T-helper 2 cell treated with Interferon-gamma antibody and Interleukin-4, amounts not matched to agents 5 μg/mL and 100 μg/mL, for 36 hours (primary cell): ENCODE measurements around the gene HMCES.
"Not testable (repeated sequence)": the region's sequence is repeated elsewhere in the genome, so short reads cannot be mapped to it uniquely, and the experiment has no call there.

Source experiments
- DNase-seq: peaks from one replicate; pipeline ENCODE4 v3.0.0; 2021; ENCODE audit warnings: low spot score
- H3K27ac Mint-ChIP-seq: one replicate; pipeline ENCODE4 v1.8.0; 2021; ENCODE audit warnings: mild to moderate bottlenecking, mixed read lengths
- H3K27me3 Mint-ChIP-seq: one replicate; pipeline ENCODE4 v1.8.0; 2021; ENCODE audit warnings: low read depth, mixed read lengths
- H3K36me3 Mint-ChIP-seq: one replicate; pipeline ENCODE4 v1.8.0; 2021; ENCODE audit warnings: low read depth, mixed read lengths
- H3K4me1 Mint-ChIP-seq: one replicate; pipeline ENCODE4 v1.8.0; 2021; ENCODE audit warnings: low read depth, mixed read lengths
- H3K4me3 Mint-ChIP-seq: one replicate; pipeline ENCODE4 v1.8.0; 2022; ENCODE audit warnings: mild to moderate bottlenecking, moderate library complexity, mixed read lengths
- H3K9me3 Mint-ChIP-seq: one replicate; pipeline ENCODE4 v1.8.0; 2021; ENCODE audit warnings: mixed read lengths

Gene HMCES

GRCh38 chr3:129246636-129247035, 32.0 kb upstream of the HMCES start:
- Mint-ChIP-seq H3K4me3 (peak overlapping the region; percentile 31), H3K4me1 (peaks cover 30% of the 10 kb centered on the region), H3K36me3 (peaks cover 18% of the 10 kb centered on the region), H3K27me3 (no peaks in the 10 kb centered on the region), H3K27ac (no peak overlapping the region), H3K9me3 (peaks cover 3% of the 10 kb centered on the region)
- no peak for DNase-seq

DNA sequence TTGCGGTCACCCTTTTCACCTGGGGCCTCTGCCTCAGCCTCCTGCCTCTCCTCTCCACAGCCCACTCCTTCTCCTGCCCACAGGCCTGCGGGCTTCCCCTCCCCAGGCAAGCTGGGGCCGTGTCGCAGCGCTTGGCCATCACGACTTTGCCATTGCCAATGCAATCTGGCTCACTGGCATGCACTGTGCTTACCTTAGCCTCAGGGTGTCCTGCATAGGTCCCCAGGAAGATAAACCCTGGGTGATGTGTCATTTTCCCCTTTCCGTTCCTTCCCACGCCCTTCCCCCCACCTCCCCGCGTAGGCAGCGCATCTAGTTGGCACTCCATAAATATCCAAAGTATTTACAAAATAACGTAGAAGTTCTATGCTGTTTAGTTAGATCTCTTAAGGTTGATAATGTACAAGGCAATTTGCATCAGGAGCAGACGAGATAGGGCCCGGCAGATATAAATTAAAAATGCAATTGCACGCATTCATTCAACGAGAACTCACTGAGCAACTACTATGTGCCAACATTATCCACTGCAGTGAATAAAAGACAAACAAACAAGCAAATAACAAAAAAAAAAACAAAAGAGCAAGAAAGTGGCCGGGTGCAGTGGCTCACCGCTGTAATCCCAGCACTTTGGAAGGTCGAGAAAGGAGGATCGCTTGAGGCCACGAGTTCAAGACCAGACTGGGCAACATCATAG, 30.2 kb upstream of the HMCES start:
- Mint-ChIP-seq H3K4me3 (peak overlapping the region; percentile 99), H3K9me3 (no peaks in the 10 kb centered on the region), H3K27ac (peak overlapping the region; percentile 98), H3K36me3 (peaks cover 31% of the 10 kb centered on the region), H3K27me3 (no peaks in the 10 kb centered on the region), H3K4me1 (peaks cover 36% of the 10 kb centered on the region)
- no peak for DNase-seq

GRCh38 chr3:129249284-129250065, 29.2 kb upstream of the HMCES start, which contains the start of gene COPG1:
Gene COPG1, plus strand, starts transcription at chr3:129249606. Its CDS starts 104 bp downstream, at chr3:129249710.
- Mint-ChIP-seq H3K4me3 (peak within 1 kb of the TSS; percentile 99), H3K27ac (peak within 1 kb of the TSS; percentile 98), H3K4me1 (peaks cover 36% of the 10 kb centered on the region), H3K36me3 (peaks cover 37% of the 10 kb centered on the region), H3K9me3 (no peaks in the 10 kb centered on the region), H3K27me3 (no peaks in the 10 kb centered on the region)
- DNase-seq = peak; percentile 93

DNA sequence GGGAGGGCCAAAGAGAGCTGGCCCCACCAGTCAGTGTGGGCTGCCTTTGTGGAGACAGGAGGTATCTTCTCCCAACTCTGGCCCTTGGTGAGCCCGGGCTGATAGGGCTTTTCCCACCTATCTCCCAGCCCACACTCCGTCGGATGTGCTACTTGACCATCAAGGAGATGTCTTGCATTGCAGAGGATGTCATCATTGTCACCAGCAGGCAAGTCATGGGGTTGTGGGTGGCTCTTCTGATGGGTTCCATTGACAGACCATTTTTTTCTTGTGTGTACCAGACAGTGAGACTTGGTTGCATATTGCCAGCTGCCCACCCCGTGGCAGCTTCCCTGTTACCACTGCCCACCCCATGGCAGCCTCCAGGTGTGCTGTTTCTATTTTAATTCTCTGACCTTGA, 25.9 kb upstream of the HMCES start:
- H3K27me3 Mint-ChIP-seq = no peaks in the 10 kb centered on the region
- no peak for DNase-seq
- H3K4me3 Mint-ChIP-seq = no peak overlapping the region
- H3K4me1 Mint-ChIP-seq = peaks cover 21% of the 10 kb centered on the region
- H3K9me3 Mint-ChIP-seq = no peaks in the 10 kb centered on the region
- no peak overlapping the region for H3K27ac Mint-ChIP-seq
- peaks cover 63% of the 10 kb centered on the region for H3K36me3 Mint-ChIP-seq

DNA sequence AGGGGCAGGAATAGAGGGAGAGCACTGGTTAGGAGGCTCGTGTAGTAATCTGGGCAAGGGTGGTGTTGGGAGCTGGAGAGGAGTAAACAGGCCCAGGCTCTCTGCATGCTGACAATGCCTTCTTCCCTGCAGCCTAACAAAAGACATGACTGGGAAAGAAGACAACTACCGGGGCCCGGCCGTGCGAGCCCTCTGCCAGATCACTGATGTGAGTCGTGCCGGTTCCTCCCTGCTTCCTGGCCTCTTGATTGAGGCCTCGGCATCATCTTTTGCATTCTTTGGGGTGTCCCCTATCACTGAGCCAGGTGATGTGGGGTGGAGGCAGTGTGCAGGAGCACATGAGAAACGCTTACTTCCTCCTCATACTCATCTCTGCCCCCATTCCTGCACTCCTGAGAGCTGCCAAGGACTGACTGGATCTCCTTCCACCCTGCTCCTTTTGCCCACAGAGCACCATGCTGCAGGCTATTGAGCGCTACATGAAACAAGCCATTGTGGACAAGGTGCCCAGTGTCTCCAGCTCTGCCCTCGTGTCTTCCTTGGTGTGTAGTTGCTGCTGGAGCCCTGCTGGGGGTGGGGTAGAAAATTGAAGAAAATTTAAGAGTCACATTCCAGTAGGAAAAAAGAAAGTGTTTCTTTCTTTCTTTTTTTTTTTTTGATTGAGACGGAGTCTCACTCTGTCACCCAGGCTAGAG, 24.0 kb upstream of the HMCES start:
- DNase-seq = no peak
- peaks cover 12% of the 10 kb centered on the region for H3K4me1 Mint-ChIP-seq
- no peak overlapping the region for H3K27ac Mint-ChIP-seq
- H3K4me3 Mint-ChIP-seq = no peak overlapping the region
- peaks cover 71% of the 10 kb centered on the region for H3K36me3 Mint-ChIP-seq
- H3K27me3 Mint-ChIP-seq = no peaks in the 10 kb centered on the region
- no peaks in the 10 kb centered on the region for H3K9me3 Mint-ChIP-seq

DNA sequence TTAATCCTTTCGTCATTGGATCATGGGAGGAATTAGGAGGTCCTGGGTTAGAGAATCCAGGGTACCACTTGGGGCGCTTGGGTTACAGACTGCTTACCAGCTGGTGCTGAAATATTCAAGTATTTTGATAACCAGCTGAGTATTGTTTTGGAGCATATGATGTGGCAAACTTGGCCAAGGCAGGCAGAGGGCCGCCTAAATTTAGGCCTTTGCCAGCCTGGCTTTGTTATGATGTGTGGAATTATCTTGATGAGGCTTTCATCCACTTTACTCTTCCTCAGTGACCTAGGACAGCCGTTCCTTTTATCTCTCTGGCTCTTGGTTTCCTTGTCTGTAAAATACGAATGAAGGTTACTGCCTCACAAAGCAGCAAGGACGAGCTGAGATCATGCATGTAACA, 22.4 kb upstream of the HMCES start:
- Mint-ChIP-seq H3K27me3 (no peaks in the 10 kb centered on the region), H3K9me3 (no peaks in the 10 kb centered on the region), H3K4me1 (peaks cover 5% of the 10 kb centered on the region), H3K27ac (no peak overlapping the region), H3K36me3 (peaks cover 78% of the 10 kb centered on the region), H3K4me3 (no peak overlapping the region)
- DNase-seq = no peak

GRCh38 chr3:129257609-129258008, 21.1 kb upstream of the HMCES start:
- peaks cover 74% of the 10 kb centered on the region for H3K36me3 Mint-ChIP-seq
- H3K9me3 Mint-ChIP-seq = no peaks in the 10 kb centered on the region
- peaks cover 4% of the 10 kb centered on the region for H3K4me1 Mint-ChIP-seq
- no peak for DNase-seq
- no peak overlapping the region for H3K4me3 Mint-ChIP-seq
- H3K27me3 Mint-ChIP-seq = no peaks in the 10 kb centered on the region
- H3K27ac Mint-ChIP-seq = no peak overlapping the region

- Mint-ChIP-seq H3K4me1 (no peaks in the 10 kb centered on the region), H3K36me3 (peaks cover 74% of the 10 kb centered on the region), H3K27ac (no peak overlapping the region), H3K27me3 (no peaks in the 10 kb centered on the region), H3K9me3 (no peaks in the 10 kb centered on the region), H3K4me3 (no peak overlapping the region)
- DNase-seq = no peak
These were observed 18.8 kb upstream of the HMCES start for GRCh38 chr3:129259612-129260477.

GRCh38 chr3:129260606-129261005, 18.1 kb upstream of the HMCES start:
- Mint-ChIP-seq H3K4me1 (no peaks in the 10 kb centered on the region), H3K27ac (no peak overlapping the region), H3K27me3 (no peaks in the 10 kb centered on the region), H3K9me3 (no peaks in the 10 kb centered on the region), H3K36me3 (peaks cover 69% of the 10 kb centered on the region), H3K4me3 (no peak overlapping the region)
- DNase-seq = no peak

DNA sequence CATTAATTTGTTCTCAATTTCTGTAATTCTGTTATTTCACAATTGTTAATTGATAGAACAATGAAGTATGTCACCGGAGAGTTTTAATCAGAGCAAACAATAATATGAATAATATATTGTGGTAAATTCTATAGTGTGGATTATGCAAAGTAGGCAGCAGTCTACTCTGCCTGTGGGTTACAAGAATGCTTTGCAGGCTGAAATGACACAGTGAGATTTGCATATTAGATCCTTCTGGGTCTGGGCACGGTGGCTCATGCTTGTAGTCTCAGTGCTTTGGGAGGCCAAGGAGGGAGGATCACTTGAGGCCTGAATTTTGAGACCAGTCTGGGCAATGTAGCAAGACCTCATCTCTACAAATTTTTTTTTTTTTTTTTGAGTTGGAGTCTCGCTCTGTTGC, 16.8 kb upstream of the HMCES start:
- peaks cover 70% of the 10 kb centered on the region for H3K36me3 Mint-ChIP-seq
- no peaks in the 10 kb centered on the region for H3K4me1 Mint-ChIP-seq
- H3K27ac Mint-ChIP-seq = no peak overlapping the region
- no peak for DNase-seq
- H3K4me3 Mint-ChIP-seq = no peak overlapping the region
- no peaks in the 10 kb centered on the region for H3K9me3 Mint-ChIP-seq
- H3K27me3 Mint-ChIP-seq = no peaks in the 10 kb centered on the region

- no peak for DNase-seq
- Mint-ChIP-seq H3K27ac (no peak overlapping the region), H3K4me3 (no peak overlapping the region), H3K9me3 (no peaks in the 10 kb centered on the region), H3K27me3 (no peaks in the 10 kb centered on the region), H3K36me3 (peaks cover 65% of the 10 kb centered on the region), H3K4me1 (no peaks in the 10 kb centered on the region)
These were observed 15.3 kb upstream of the HMCES start for GRCh38 chr3:129263161-129263910.

DNA sequence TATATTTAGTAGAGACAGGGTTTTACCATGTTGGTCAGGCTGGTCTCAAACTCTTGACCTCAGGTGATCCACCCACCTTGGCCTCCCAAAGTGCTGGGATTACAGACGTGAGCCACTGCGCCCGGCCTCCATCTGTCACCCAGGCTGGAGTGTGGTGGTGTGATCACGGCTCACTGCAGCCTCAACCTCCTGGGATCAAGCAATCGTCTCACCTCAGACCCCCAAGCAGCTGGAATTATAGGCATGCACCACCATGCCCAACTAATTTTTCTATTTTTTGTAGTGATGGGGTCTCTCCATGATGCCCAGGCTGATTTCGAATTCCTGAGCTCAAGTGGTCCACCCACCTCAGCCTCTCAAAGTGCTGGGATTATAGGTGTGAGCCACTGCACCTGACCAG, 13.7 kb upstream of the HMCES start:
- H3K27ac Mint-ChIP-seq, H3K4me3 Mint-ChIP-seq, H3K9me3 Mint-ChIP-seq, H3K27me3 Mint-ChIP-seq, H3K4me1 Mint-ChIP-seq, DNase-seq: not testable (repeated sequence)
- H3K36me3 Mint-ChIP-seq = peaks cover 67% of the 10 kb centered on the region

- no peak overlapping the region for H3K27ac Mint-ChIP-seq
- peaks cover 67% of the 10 kb centered on the region for H3K36me3 Mint-ChIP-seq
These were observed 12.0 kb upstream of the HMCES start for GRCh38 chr3:129266651-129267050.

More at GRCh38 chr3:129266651-129267050, 12.0 kb upstream of the HMCES start:
- Mint-ChIP-seq H3K27me3 (no peaks in the 10 kb centered on the region), H3K4me3 (no peak overlapping the region), H3K9me3 (no peaks in the 10 kb centered on the region), H3K4me1 (no peaks in the 10 kb centered on the region)
- DNase-seq = no peak
